Left ventricle myocardium inferior (tissue), 1 donor: Measurements from ENCODE around the gene FAM163A. TPM values are rescaled to one million over a fixed set of nuclear protein-coding genes. Genes with fewer than 3 reads are reported as not detected.
"Not testable (repeated sequence)": the region's sequence is repeated elsewhere in the genome, so short reads cannot be mapped to it uniquely, and the experiment has no call there.

Experiments
- DNase-seq: peaks from one replicate; pipeline ENCODE4 v3.0.0-alpha.2; 2020
- H3K27ac ChIP-seq: fragments of 200-600 bp; replicated peaks from 2 replicates; pipeline ENCODE4 v1.8.0; 2021
- H3K27me3 ChIP-seq: fragments of 200-600 bp; 2 replicates; pipeline ENCODE4 v1.8.0; 2021; ENCODE audit warnings: low read depth
- H3K36me3 ChIP-seq: fragments of 200-600 bp; 2 replicates; pipeline ENCODE4 v1.8.0; 2021
- H3K4me1 ChIP-seq: fragments of 200-600 bp; 2 replicates; pipeline ENCODE4 v1.8.0; 2021
- H3K4me3 ChIP-seq: fragments of 200-600 bp; 2 replicates; pipeline ENCODE4 v1.8.0; 2021; ENCODE audit warnings: mild to moderate bottlenecking, moderate library complexity
- H3K9me3 ChIP-seq: fragments of 200-600 bp; replicated peaks from 2 replicates; pipeline ENCODE4 v1.8.0; 2021
- intact Hi-C: fragments of 100-400 bp; cut with micrococcal nuclease; formaldehyde crosslinking; loops from one replicate; pipeline ENCODE4 v1.11.0; 2022
- total RNA-seq: library from RNA; stranded (reverse); fragmentation: NEBNext Ultra II Directional; extraction: Animal tissue kit (Norgen Biotek cat#: 25700); gene quantifications from one replicate; pipeline ENCODE4 v1.2.1, GENCODE V29; 2021
- TF ChIP-seq, protein P1 (sequence below): fragments of 200-600 bp; IDR thresholded peaks from 2 replicates; pipeline ENCODE4 v1.8.0; 2021; ENCODE audit warnings: antibody characterized with exemption, mild to moderate bottlenecking, borderline replicate concordance
- donor health status: DM: no; HTN: yes; CAD: no; lungs with severe emphysema.

The FAM163A gene
- total RNA-seq, 1 donor from 2014 or later = 0.16 TPM

DNA sequence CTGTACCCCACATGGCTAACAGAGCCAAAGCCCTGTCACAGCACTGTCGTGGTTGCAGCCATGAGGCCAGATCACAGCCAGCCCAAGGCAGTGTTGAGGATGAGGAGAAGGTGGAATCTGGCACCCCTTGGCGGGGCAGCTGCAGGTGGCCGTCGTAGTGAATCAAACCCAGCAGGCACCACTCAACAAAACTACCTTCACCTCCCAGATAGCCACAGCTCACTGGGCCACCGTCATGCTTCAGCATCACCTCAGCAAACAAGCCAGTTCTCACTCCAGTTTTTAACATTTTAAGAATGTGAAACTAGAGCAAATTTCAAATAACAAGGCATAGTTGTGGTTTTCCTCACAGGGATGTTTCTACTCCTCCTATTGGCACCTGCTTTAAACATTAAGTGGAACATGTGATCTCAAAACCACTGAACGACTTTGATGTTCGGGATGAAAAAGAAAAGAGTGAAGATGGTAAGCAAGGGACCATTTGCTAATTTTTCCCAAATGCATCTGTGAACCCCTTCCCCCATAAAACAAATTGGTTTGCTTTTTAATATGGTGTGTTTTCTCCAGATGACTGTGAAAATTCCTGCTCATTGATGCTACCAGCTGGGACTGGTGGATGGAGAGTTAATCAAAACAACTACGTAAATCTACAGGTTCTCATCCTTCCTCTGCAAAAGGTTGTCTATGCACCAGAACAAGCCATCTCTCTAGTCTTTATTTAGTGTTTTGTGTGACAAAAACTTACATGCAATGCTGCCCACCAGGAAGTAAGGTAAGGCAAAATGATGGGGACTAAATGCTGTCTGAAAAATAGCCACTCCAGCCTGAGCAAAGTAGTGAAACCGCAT lies 89.0 kb downstream of the FAM163A start:
- H3K27me3 ChIP-seq = no peaks in the 10 kb centered on the region
- H3K27ac ChIP-seq = no peak overlapping the region
- peaks cover 15% of the 10 kb centered on the region for H3K36me3 ChIP-seq
- no peak for DNase-seq
- H3K4me1 ChIP-seq = no peaks in the 10 kb centered on the region
- no peaks in the 10 kb centered on the region for H3K9me3 ChIP-seq
- TF ChIP-seq, protein P1, sequence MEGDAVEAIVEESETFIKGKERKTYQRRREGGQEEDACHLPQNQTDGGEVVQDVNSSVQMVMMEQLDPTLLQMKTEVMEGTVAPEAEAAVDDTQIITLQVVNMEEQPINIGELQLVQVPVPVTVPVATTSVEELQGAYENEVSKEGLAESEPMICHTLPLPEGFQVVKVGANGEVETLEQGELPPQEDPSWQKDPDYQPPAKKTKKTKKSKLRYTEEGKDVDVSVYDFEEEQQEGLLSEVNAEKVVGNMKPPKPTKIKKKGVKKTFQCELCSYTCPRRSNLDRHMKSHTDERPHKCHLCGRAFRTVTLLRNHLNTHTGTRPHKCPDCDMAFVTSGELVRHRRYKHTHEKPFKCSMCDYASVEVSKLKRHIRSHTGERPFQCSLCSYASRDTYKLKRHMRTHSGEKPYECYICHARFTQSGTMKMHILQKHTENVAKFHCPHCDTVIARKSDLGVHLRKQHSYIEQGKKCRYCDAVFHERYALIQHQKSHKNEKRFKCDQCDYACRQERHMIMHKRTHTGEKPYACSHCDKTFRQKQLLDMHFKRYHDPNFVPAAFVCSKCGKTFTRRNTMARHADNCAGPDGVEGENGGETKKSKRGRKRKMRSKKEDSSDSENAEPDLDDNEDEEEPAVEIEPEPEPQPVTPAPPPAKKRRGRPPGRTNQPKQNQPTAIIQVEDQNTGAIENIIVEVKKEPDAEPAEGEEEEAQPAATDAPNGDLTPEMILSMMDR = no peak
- no peak overlapping the region for H3K4me3 ChIP-seq
- intact Hi-C loops = no loop called here

DNA sequence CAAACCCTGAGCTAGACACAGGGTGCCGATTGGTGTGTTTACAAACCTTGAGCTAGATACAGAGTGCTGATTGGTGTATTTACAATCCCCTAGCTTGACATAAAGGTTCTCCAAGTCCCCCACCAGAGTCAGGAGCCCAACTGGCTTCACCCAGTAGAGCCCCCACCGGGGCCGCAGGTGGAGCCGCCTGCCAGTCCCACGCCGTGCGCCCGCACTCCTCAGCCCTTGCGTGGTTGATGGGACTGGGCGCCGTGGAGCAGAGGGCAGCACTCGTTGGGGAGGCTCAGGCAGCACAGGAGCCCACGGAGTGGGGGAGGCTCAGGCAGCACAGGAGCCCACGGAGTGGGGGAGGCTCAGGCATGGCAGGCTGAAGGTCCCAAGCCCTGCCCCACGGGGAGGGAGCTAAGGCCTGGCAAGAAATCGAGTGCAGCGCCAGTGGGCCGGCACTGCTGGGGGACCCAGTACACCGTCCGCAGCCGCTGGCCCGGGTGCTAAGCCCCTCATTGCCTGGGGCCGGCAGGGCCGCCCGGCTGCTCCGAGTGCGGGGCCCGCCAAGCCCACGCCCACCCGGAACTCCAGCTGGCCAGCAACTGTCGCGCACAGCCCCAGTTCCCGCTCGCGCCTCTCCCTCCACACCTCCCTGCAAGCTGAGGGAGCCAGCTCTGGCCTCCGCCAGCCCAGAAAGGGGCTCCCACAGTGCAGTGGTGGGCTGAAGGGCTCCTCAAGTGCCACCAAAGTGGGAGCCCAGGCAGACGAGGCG lies 93.8 kb downstream of the FAM163A start:
- DNase-seq, H3K4me1 ChIP-seq, intact Hi-C loops, H3K4me3 ChIP-seq, H3K27me3 ChIP-seq, H3K9me3 ChIP-seq, H3K27ac ChIP-seq: not testable (repeated sequence)
- peaks cover 30% of the 10 kb centered on the region for H3K36me3 ChIP-seq

DNA sequence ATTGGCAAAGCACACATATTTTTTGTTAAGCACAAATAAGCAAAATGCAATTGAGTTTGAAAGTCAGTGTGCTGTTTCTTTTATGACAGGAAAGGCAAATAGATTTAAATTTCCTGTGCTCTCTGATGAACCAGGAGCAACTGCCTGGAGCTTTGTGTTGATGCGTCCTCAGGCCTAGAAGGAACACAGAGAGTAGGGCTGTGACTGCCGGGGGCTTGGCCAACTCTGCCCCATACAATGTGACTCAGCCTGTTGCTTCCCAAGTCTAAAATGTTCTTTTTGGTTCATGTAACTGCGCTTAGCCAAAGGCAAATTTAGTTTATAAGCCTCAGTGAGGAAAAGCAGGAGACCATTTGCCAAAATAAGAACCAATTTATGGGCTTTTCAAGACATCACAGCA lies 97.0 kb downstream of the FAM163A start:
- Histone ChIP-seq H3K36me3 (peaks cover 49% of the 10 kb centered on the region), H3K4me3 (no peak overlapping the region), H3K9me3 (no peaks in the 10 kb centered on the region), H3K27ac (no peak overlapping the region), H3K4me1 (no peaks in the 10 kb centered on the region), H3K27me3 (no peaks in the 10 kb centered on the region)
- TF ChIP-seq, protein P1 = no peak
- intact Hi-C loops = no loop called here
- no peak for DNase-seq

DNA sequence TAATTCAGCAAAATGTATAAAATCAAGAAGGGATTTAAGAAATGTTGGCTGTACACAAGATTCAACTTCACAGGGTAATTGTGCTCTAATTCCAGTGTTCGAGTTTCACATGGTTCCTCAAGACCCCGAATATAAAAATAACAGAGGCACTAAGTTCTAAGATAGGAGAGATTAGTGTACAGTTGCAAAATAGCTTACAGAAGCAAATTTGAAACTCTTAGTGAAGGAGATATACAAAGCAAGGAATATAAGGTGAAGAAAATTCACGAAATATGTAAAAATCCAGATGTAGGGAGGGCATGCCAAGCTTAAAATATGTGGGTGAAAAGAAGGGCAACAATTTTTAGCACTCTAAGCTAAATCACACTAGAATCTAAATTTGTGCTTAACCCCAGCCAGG lies 105.1 kb downstream of the FAM163A start:
- TF ChIP-seq, protein P1 = no peak
- H3K27ac ChIP-seq = no peak overlapping the region
- DNase-seq = no peak
- peaks cover 86% of the 10 kb centered on the region for H3K36me3 ChIP-seq
- no peaks in the 10 kb centered on the region for H3K9me3 ChIP-seq
- intact Hi-C loops = no loop called here
- no peak overlapping the region for H3K4me3 ChIP-seq
- H3K4me1 ChIP-seq = no peaks in the 10 kb centered on the region
- H3K27me3 ChIP-seq = no peaks in the 10 kb centered on the region

DNA sequence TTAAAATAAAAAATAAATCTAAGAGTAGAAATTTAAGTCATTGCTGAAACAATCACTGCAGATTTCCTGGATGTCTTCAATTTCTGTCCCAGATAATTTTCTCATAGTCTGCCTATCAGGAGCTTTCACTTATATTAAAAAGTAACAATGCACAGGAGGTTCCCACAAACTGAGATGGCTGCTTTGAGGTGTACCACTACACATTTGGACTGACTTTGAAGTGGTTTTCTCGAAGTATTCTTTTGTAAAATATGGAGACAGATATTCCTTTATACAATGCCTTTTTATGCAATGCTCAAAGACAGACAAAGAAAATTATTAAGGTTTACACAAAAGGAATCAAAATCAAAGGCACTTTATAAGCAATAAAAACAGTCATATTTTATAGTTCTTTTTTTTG lies 110.0 kb downstream of the FAM163A start:
- TF ChIP-seq, protein P1 = no peak
- no peaks in the 10 kb centered on the region for H3K9me3 ChIP-seq
- no peak overlapping the region for H3K4me3 ChIP-seq
- no peaks in the 10 kb centered on the region for H3K4me1 ChIP-seq
- no peak overlapping the region for H3K27ac ChIP-seq
- intact Hi-C loops = no loop called here
- no peaks in the 10 kb centered on the region for H3K27me3 ChIP-seq
- no peak for DNase-seq
- H3K36me3 ChIP-seq = peaks cover 68% of the 10 kb centered on the region

DNA sequence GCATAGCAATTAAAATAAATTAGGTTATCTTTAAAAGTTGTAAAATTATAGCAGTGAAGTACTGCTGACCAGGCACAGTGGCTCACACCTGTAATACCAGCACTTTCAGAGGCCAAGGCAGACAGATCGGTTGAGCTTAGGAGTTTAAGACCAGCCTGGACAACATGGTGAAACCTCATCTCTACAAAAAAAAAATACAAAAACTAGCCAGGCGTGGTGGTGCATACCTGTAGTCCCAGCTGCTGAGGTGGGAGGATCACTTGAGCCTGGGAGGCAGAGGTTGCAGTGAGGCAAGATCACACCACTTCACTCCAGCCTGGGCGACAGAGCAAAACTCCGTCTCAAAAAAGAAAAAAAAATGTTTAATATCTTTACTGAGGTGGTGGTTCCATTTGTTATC lies 112.7 kb downstream of the FAM163A start:
- H3K27ac ChIP-seq, H3K27me3 ChIP-seq, H3K4me1 ChIP-seq, DNase-seq, H3K4me3 ChIP-seq, H3K9me3 ChIP-seq, intact Hi-C loops: not testable (repeated sequence)
- H3K36me3 ChIP-seq = peaks cover 40% of the 10 kb centered on the region
